Thyroid gland (tissue), 4 donors: ENCODE results near the gene CTDSPL. TPM values are rescaled to one million over a fixed set of nuclear protein-coding genes. Genes with fewer than 3 reads are reported as not detected.

Source experiments
- DNase-seq, 2 donors: peaks; one replicate each; pipeline ENCODE4 v3.0.0-alpha.2; 2019
- H3K27ac ChIP-seq, 3 donors: fragments of 200-600 bp; sonication (generic); 1 replicate in 2 of 3; 2 replicates in 1 of 3; pipeline ENCODE4 v1.5.1; 2016 to 2019; ENCODE audit warnings: mild to moderate bottlenecking in 1 of 3, moderate library complexity in 1 of 3
- H3K27me3 ChIP-seq: fragments of 200-600 bp; sonication (generic); one replicate; pipeline ENCODE4 v1.5.1; 2019
- H3K36me3 ChIP-seq, 2 donors: fragments of 200-600 bp; sonication (generic); one replicate each; pipeline ENCODE4 v1.5.1; 2016 to 2019
- H3K4me1 ChIP-seq, 2 donors: fragments of 200-600 bp; sonication (generic); one replicate each; pipeline ENCODE4 v1.5.1; 2017 to 2019
- H3K4me3 ChIP-seq, 3 donors: fragments of 200-600 bp; sonication (generic); replicated peaks in 1 of 3; 1 replicate in 2 of 3; 2 replicates in 1 of 3; pipeline ENCODE4 v1.5.1; 2016; ENCODE audit warnings: mild to moderate bottlenecking in 1 of 3
- H3K9me3 ChIP-seq: fragments of 200-600 bp; sonication (generic); one replicate; pipeline ENCODE4 v1.5.1; 2017
- POLR2A ChIP-seq, 2 donors: fragments of 450-650 bp; IDR thresholded peaks; one replicate each; pipeline ENCODE4 v1.6.1; 2017; ENCODE audit warnings: antibody characterized with exemption in 2 of 2, mild to moderate bottlenecking in 2 of 2, moderate library complexity in 1 of 2
- WGBS, 2 donors: methylation state at CpG; one replicate each; pipeline ENCODE4 v1.1.5; 2017; 5-methylcytosine and 5-hydroxymethylcytosine counted together
- intact Hi-C: fragments of 100-400 bp; cut with DNase I; formaldehyde crosslinking; loops from one replicate; pipeline ENCODE4 v1.15.1; 2023
- total RNA-seq, 4 donors: library from RNA; depleted of rRNA; stranded (reverse); fragments of >200 nt; gene quantifications; one replicate each; pipeline ENCODE4 v1.2.3, GENCODE V29; 2016
- TF ChIP-seq, protein P1 (sequence below), 6 experiments: fragments of 200-600 bp in 3 of 6; fragments of 450-650 bp in 3 of 6; sonication (generic) in 3 of 6; IDR thresholded peaks; one replicate each; pipeline ENCODE4 v1.5.1; 2016 to 2019; ENCODE audit warnings: antibody characterized with exemption in 6 of 6, mild to moderate bottlenecking in 2 of 6, inconsistent platforms in 1 of 6, moderate library complexity in 1 of 6

Gene CTDSPL
- total RNA-seq, 4 donors from 2014 or later: 23.6 to 37.9 (median 29.8) TPM

DNA sequence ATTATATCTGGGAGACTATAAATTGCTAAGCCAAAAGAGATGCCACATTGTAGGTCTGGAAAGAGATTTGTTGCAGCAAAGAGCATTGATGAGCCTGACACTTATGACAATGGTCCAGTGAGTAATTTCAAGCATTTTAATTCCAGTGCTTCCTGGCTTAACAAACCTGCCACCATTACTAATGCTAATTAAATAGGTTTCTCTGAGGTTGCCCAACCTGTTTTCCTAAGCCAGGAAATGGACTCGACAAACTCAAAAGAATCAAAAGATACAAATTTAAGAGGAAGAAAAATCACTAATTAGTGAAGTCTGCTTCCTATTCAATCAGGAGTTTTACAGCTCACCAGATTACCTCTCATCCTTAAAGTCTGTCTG, 36.7 kb upstream of the CTDSPL start:
- Histone ChIP-seq H3K27me3 (no peaks in the 10 kb centered on the region), H3K4me1 (no peaks in the 10 kb centered on the region), H3K36me3 (peaks cover under 1 to 6% of the 10 kb centered on the region in 2 donors), H3K4me3 (no peak overlapping the region), H3K27ac (no peak overlapping the region), H3K9me3 (no peaks in the 10 kb centered on the region)
- intact Hi-C loops: no loop called here
- WGBS, 2 donors: 13 to 16% methylated on average over 1 of the region's 1 CpG
- TF ChIP-seq, protein P1, sequence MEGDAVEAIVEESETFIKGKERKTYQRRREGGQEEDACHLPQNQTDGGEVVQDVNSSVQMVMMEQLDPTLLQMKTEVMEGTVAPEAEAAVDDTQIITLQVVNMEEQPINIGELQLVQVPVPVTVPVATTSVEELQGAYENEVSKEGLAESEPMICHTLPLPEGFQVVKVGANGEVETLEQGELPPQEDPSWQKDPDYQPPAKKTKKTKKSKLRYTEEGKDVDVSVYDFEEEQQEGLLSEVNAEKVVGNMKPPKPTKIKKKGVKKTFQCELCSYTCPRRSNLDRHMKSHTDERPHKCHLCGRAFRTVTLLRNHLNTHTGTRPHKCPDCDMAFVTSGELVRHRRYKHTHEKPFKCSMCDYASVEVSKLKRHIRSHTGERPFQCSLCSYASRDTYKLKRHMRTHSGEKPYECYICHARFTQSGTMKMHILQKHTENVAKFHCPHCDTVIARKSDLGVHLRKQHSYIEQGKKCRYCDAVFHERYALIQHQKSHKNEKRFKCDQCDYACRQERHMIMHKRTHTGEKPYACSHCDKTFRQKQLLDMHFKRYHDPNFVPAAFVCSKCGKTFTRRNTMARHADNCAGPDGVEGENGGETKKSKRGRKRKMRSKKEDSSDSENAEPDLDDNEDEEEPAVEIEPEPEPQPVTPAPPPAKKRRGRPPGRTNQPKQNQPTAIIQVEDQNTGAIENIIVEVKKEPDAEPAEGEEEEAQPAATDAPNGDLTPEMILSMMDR (IDR thresholded peaks at IDR 0.05): no peak
- no peak for TF ChIP-seq POLR2A (IDR thresholded peaks at IDR 0.05)
- DNase-seq: no peak

DNA sequence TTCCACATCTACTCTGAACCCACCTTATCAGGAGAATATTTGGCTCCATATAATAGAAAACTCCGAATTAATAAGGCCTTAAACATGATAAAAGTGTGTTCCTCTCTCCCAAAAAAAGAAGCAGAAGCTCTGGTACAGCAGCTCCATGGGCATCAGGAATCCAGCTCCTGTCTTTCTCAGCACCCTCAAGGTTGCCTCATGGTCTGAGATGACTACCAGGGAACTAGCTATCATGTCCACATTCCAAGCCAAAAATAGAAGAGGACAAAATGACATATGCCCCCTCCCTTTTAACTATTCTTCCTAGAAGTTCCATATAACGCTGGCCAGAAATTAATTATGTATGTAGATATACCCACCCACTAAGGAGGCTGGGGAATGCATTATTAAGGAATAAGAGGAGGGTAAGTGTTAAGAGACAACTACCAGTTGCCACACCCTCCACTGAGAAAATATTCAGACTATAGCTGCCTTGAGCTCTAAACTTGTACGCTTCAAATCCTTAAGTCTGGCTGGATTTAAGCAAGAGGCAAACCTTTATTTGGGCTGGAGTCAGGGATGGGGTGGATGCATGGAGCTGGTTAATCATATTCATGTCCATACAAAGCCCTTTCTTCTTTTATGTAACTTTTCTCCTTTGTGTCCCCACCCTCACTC, 35.8 kb upstream of the CTDSPL start:
- H3K27me3 ChIP-seq: no peaks in the 10 kb centered on the region
- no peak overlapping the region for H3K4me3 ChIP-seq
- TF ChIP-seq, protein P1 (IDR thresholded peaks at IDR 0.05): no peak
- 88 to 92% methylated on average over 3 of the region's 3 CpGs for WGBS, 2 donors
- no peak for DNase-seq
- H3K4me1 ChIP-seq: no peaks in the 10 kb centered on the region
- H3K27ac ChIP-seq: no peak overlapping the region
- H3K36me3 ChIP-seq: no peaks in the 10 kb centered on the region
- no peaks in the 10 kb centered on the region for H3K9me3 ChIP-seq
- intact Hi-C loops: no loop called here

DNA sequence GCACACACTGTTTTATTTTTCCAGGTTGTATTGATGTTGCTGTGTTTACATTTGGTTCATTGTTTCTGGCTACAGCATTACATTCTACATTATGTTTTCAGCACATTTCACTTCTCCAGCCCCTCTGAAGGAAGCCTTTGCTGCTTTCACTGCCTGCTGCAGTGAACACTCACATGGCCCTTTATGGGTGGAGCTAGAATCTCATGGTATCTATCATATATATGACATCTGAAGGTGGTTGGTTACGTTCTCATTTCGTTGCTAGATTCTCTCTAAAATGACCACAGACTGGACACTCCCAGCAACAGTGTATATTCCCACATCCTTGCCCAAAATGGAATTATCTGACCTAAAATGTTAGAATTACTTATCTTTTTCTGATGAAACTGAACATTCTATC, 35.2 kb upstream of the CTDSPL start:
- no peaks in the 10 kb centered on the region for H3K4me1 ChIP-seq
- no peaks in the 10 kb centered on the region for H3K27me3 ChIP-seq
- no peaks in the 10 kb centered on the region for H3K9me3 ChIP-seq
- H3K27ac ChIP-seq: no peak overlapping the region
- 85 to 90% methylated on average over 2 of the region's 2 CpGs for WGBS, 2 donors
- intact Hi-C loops: no loop called here
- H3K36me3 ChIP-seq: no peaks in the 10 kb centered on the region
- no peak overlapping the region for H3K4me3 ChIP-seq
- TF ChIP-seq, protein P1 (IDR thresholded peaks at IDR 0.05): no peak
- no peak for TF ChIP-seq POLR2A (IDR thresholded peaks at IDR 0.05)
- no peak for DNase-seq

DNA sequence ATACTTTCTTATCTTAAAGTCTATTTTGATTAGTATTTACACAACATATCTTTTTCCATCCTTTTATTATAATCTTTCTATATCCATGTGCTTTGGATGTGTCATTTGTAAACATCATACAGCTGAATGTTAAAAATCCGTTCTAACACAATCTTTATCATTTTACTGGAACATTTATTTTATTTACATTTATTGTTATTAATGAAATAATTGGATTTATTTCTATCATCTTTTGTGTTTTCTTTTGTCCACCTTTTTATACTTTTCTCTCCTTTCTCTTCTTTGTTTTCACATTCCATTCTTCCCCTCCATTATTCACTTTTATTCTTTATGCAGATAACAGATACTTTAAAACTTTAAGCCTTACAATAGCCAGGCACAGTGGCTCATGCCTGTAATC, 34.7 kb upstream of the CTDSPL start:
- Histone ChIP-seq H3K4me3 (no peak overlapping the region), H3K4me1 (no peaks in the 10 kb centered on the region), H3K27me3 (no peaks in the 10 kb centered on the region), H3K36me3 (no peaks in the 10 kb centered on the region), H3K27ac (no peak overlapping the region), H3K9me3 (no peaks in the 10 kb centered on the region)
- intact Hi-C loops: no loop called here
- 96% methylated on average over 1 of the region's 1 CpG for WGBS, 2 donors
- no peak for DNase-seq
- no peak for TF ChIP-seq POLR2A (IDR thresholded peaks at IDR 0.05)
- TF ChIP-seq, protein P1 (IDR thresholded peaks at IDR 0.05): no peak

DNA sequence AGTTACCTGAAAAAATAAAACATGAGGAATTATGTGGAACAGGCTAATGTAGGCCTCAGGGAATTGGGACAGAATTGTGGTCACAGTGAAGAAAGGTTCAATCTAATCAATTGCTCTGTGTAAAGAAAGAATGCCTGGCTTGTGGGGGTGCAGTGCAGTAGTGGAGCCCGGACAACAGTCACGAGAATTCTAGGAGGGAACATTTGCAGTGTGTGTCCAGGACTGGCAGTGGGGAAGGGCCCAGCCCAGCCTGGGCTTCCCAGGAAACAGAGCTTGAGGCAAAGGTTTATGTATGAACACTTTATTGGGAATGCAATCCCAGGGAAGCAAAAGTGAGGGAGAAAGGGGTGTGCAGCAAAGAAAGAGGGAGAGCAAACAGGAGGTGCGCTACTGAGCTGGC, 29.2 kb upstream of the CTDSPL start:
- intact Hi-C loops: no loop called here
- H3K9me3 ChIP-seq: no peaks in the 10 kb centered on the region
- H3K27me3 ChIP-seq: no peaks in the 10 kb centered on the region
- DNase-seq: no peak
- H3K27ac ChIP-seq: no peak overlapping the region
- no peaks in the 10 kb centered on the region for H3K4me1 ChIP-seq
- WGBS, 2 donors: 87 to 97% methylated on average over 3 of the region's 3 CpGs
- no peaks in the 10 kb centered on the region for H3K36me3 ChIP-seq
- H3K4me3 ChIP-seq: no peak overlapping the region
- TF ChIP-seq, protein P1 (IDR thresholded peaks at IDR 0.05): no peak
- no peak for TF ChIP-seq POLR2A (IDR thresholded peaks at IDR 0.05)
